A549 (cell line): ENCODE measurements around the gene MAD1L1. TPM values are rescaled to one million over a fixed set of nuclear protein-coding genes. Genes with fewer than 3 reads are reported as not detected.

Experiments
- ATAC-seq, 2 experiments: fragments of 200-7000 bp in 1 of 2; fragments of >200 bp in 1 of 2; cut with Nextera tagmentation in 1 of 2; cut with Tn5 transposase in 1 of 2; 3 replicates each; pipeline versions ENCODE4 v1.8.0 to v1.9.1; 2018 to 2020; ENCODE audit warnings: mild to moderate bottlenecking in 1 of 2, moderate library complexity in 1 of 2
- CTCF ChIA-PET: fragments of 300-600 bp; sonication (Branson Sonifier 250); formaldehyde crosslinking; extraction: SDS; loops from one replicate; lab custom pipeline; 2021; ENCODE audit warnings: antibody characterized with exemption, inconsistent platforms; lab: Yijun Ruan, JAX
- POLR2A ChIA-PET: fragments of 350-600 bp; formaldehyde crosslinking; extraction: SDS; loops from one replicate; lab custom pipeline; 2021; ENCODE audit warnings: antibody characterized with exemption, inconsistent platforms; lab: Yijun Ruan, JAX
- DNase-seq, 2 experiments: peaks; one replicate each; pipeline versions ENCODE4 v3.0.0 to v3.0.0-alpha.2; 2011 to 2016; ENCODE audit warnings: low read depth in 1 of 2, low spot score in 1 of 2
- FAIRE-seq: peaks from 2 replicates; lab custom pipeline; 2011; peaks lifted over from hg19 to GRCh38; lab: Jason Lieb, UNC
- H3K27ac ChIP-seq, 2 experiments: fragments of >200 bp; sonication (Bioruptor Twin); formaldehyde crosslinking; 3 replicates each; pipeline ENCODE4 v1.5.1; 2016 to 2017
- H3K4me1 ChIP-seq: fragments of >200 bp; sonication (Bioruptor Twin); formaldehyde crosslinking; 3 replicates; pipeline ENCODE4 v1.6.1; 2016
- H3K4me2 ChIP-seq: fragments of >200 bp; sonication (Bioruptor Twin); formaldehyde crosslinking; 3 replicates; pipeline ENCODE4 v1.6.1; 2016
- H3K4me3 ChIP-seq: fragments of >200 bp; sonication (Bioruptor Twin); formaldehyde crosslinking; 3 replicates; pipeline ENCODE4 v1.5.1; 2016
- H3K9me3 ChIP-seq: fragments of >200 bp; sonication (Bioruptor Twin); formaldehyde crosslinking; 3 replicates; pipeline ENCODE4 v1.6.1; 2016
- ATOH8 ChIP-seq: fragments of 250-450 bp; sonication (Bioruptor Pico); IDR thresholded peaks from 2 replicates; pipeline ENCODE4 v1.5.0; 2020; ENCODE audit warnings: low read depth, mild to moderate bottlenecking, moderate library complexity
- CEBPB ChIP-seq, 2 experiments: fragments of >200 bp in 1 of 2; sonication (Bioruptor Twin) in 1 of 2; formaldehyde crosslinking in 1 of 2; IDR thresholded peaks; 2 replicates each; pipeline ENCODE4 v1.6.1; 2012 to 2016
- CHD2 ChIP-seq: fragments of 150-350 bp; IDR thresholded peaks from 2 replicates; pipeline ENCODE4 v1.6.1; 2014; ENCODE audit warnings: low read length; ENCODE audit not compliant: partially characterized antibody
- EHMT2 ChIP-seq: fragments of 200-600 bp; sonication (generic); IDR thresholded peaks from 2 replicates; pipeline ENCODE4 v1.6.1; 2016; ENCODE audit warnings: antibody characterized with exemption, low read depth, mild to moderate bottlenecking, moderate library complexity
- ESRRA ChIP-seq: fragments of 150-350 bp; IDR thresholded peaks from 2 replicates; pipeline ENCODE4 v1.6.1; 2014; ENCODE audit warnings: mild to moderate bottlenecking, low read length, borderline replicate concordance
- HDAC2 ChIP-seq: fragments of 200-600 bp; sonication (generic); IDR thresholded peaks from 2 replicates; pipeline ENCODE4 v1.6.1; 2016
- HES2 ChIP-seq: fragments of >200 bp; sonication (Bioruptor Twin); formaldehyde crosslinking; IDR thresholded peaks from 2 replicates; pipeline ENCODE4 v1.6.1; 2016
- HEYL ChIP-seq: fragments of 250-450 bp; sonication (Bioruptor Pico); IDR thresholded peaks from 2 replicates; pipeline ENCODE4 v1.8.0; 2021; ENCODE audit warnings: mild to moderate bottlenecking, moderate library complexity
- HMGXB4 ChIP-seq: fragments of 250-450 bp; sonication (Bioruptor Pico); IDR thresholded peaks from 2 replicates; pipeline ENCODE4 v1.5.0; 2021; ENCODE audit warnings: mild to moderate bottlenecking, moderate library complexity, borderline replicate concordance
- HOXB5 ChIP-seq: fragments of 250-450 bp; sonication (Bioruptor Pico); IDR thresholded peaks from 2 replicates; pipeline ENCODE4 v1.5.0; 2020; ENCODE audit warnings: mild to moderate bottlenecking, moderate library complexity
- MYC ChIP-seq: IDR thresholded peaks from 2 replicates; pipeline ENCODE4 v1.6.1; 2012; ENCODE audit warnings: mild to moderate bottlenecking, inconsistent platforms, low read length, improper control_type of control experiment, borderline replicate concordance
- NFE2L2 ChIP-seq: fragments of 150-350 bp; conservative IDR thresholded peaks from 2 replicates; pipeline ENCODE4 v1.6.1; 2014; ENCODE audit warnings: low read length
- NPAS2 ChIP-seq: fragments of 250-450 bp; sonication (Bioruptor Pico); IDR thresholded peaks from 2 replicates; pipeline ENCODE4 v1.8.0; 2022; ENCODE audit warnings: mild to moderate bottlenecking, moderate library complexity, borderline replicate concordance
- PBX3 ChIP-seq: IDR thresholded peaks from 2 replicates; pipeline ENCODE4 v1.6.1; 2012
- PHF8 ChIP-seq: fragments of 200-600 bp; sonication (generic); IDR thresholded peaks from 2 replicates; pipeline ENCODE4 v1.6.1; 2016; ENCODE audit warnings: low read depth, mild to moderate bottlenecking, antibody characterized with exemption, moderate library complexity, borderline replicate concordance
- POLR2AphosphoS2 ChIP-seq: conservative IDR thresholded peaks from 2 replicates; pipeline ENCODE4 v1.6.1; 2012; ENCODE audit warnings: low read length, improper control_type of control experiment, inconsistent platforms
- RAD21 ChIP-seq, 2 experiments: fragments of >200 bp in 1 of 2; sonication (Bioruptor Twin) in 1 of 2; formaldehyde crosslinking in 1 of 2; IDR thresholded peaks in 1 of 2; conservative IDR thresholded peaks in 1 of 2; 2 replicates in 1 of 2; 3 replicates in 1 of 2; pipeline ENCODE4 v1.6.1; 2012 to 2018; ENCODE audit warnings: inconsistent platforms in 1 of 2
- RCOR1 ChIP-seq: fragments of 150-350 bp; IDR thresholded peaks from 2 replicates; pipeline ENCODE4 v1.6.1; 2014; ENCODE audit warnings: antibody characterized with exemption, low read length, low read depth
- REST ChIP-seq: fragments of 200-600 bp; sonication (generic); IDR thresholded peaks from 2 replicates; pipeline ENCODE4 v1.6.1; 2016; ENCODE audit warnings: antibody characterized with exemption, mild to moderate bottlenecking, moderate library complexity
- USF2 ChIP-seq: fragments of 450-650 bp; IDR thresholded peaks from 2 replicates; pipeline ENCODE4 v1.6.1; 2014; ENCODE audit warnings: antibody characterized with exemption
- ZFP36 ChIP-seq: fragments of 450-650 bp; IDR thresholded peaks from 2 replicates; pipeline ENCODE4 v1.6.1; 2014; ENCODE audit warnings: borderline replicate concordance; ENCODE audit not compliant: partially characterized antibody
- WGBS: methylation state at CpG from one replicate; pipeline ENCODE4 v1.1.6; 2017; ENCODE audit errors: missing lambda C conversion rate; 5-methylcytosine and 5-hydroxymethylcytosine counted together
- polyA plus RNA-seq, 4 experiments: library from polyadenylated mRNA; depleted of rRNA in 3 of 4; stranded (reverse); fragments of >200 nt; fragmentation: RNase III in 1 of 4; extraction: RNeasy Plus Mini Kit Qiagen cat#74134 plus additional on column Dnase treatment in 1 of 4; gene quantifications; 2 replicates in 3 of 4; 3 replicates in 1 of 4; pipeline ENCODE4 v1.2.3, GENCODE V29; 2011 to 2017

Gene MAD1L1
- polyA plus RNA-seq, 2 of the 4 experiments (the other 2 are of a cell fraction) = 13.6 to 16.6 TPM

- TF ChIP-seq HMGXB4 (CRISPR knock-in tag) (no peak), HES2 (no peak)
Measured at GRCh38 chr7:1948301-1948796, 284.4 kb downstream of the MAD1L1 start (continued).

GRCh38 chr7:1947586-1948217, 285.0 kb downstream of the MAD1L1 start:
- no peak for ATAC-seq
- H3K4me3 ChIP-seq = no peak overlapping the region
- H3K9me3 ChIP-seq = no peaks in the 10 kb centered on the region
- no peaks in the 10 kb centered on the region for H3K4me1 ChIP-seq
- POLR2A ChIA-PET = no interaction called here
- H3K4me2 ChIP-seq = no peak overlapping the region
- no peak for TF ChIP-seq HMGXB4 (CRISPR knock-in tag)
- TF ChIP-seq HES2 = no peak
- TF ChIP-seq RCOR1 = no peak
- TF ChIP-seq ESRRA = no peak
- TF ChIP-seq EHMT2 = no peak
- no peak for TF ChIP-seq USF2
- no peak for TF ChIP-seq RAD21 (conservative IDR thresholded peaks at IDR 0.05 in 1 of 2, IDR thresholded peaks at IDR 0.05 in 1 of 2)
- TF ChIP-seq HOXB5 = no peak
- TF ChIP-seq POLR2AphosphoS2 = no peak
- TF ChIP-seq REST = no peak
- no peak for FAIRE-seq
- H3K27ac ChIP-seq = no peak overlapping the region
- CTCF ChIA-PET = no interaction called here
- DNase-seq = no peak
- WGBS = 94% methylated on average over 13 of the region's 22 CpGs

- 88% methylated on average over 24 of the region's 27 CpGs for WGBS
- ChIA-PET CTCF (no interaction called here), POLR2A (no interaction called here)
- FAIRE-seq (no peak), DNase-seq (no peak), ATAC-seq (no peak)
- Histone ChIP-seq H3K4me2 (no peak overlapping the region), H3K9me3 (no peaks in the 10 kb centered on the region), H3K4me3 (no peak overlapping the region), H3K27ac (no peak overlapping the region), H3K4me1 (no peaks in the 10 kb centered on the region)
- TF ChIP-seq CHD2 (no peak), NPAS2 (no peak), CEBPB (IDR thresholded peaks at IDR 0.05) (no peak), NFE2L2 (no peak), HEYL (CRISPR knock-in tag) (no peak), MYC (no peak), PHF8 (no peak), ATOH8 (CRISPR knock-in tag) (no peak), PBX3 (no peak), HDAC2 (no peak), ZFP36 (no peak), HOXB5 (no peak)
Measured at GRCh38 chr7:1946773-1947450, 285.8 kb downstream of the MAD1L1 start.
